Measurements from ENCODE around the gene GRIP2. TPM values are rescaled to one million over a fixed set of nuclear protein-coding genes. Genes with fewer than 3 reads are reported as not detected.

GRIP2 gene
- total RNA-seq, 2 experiments from 2014 or later = not detected

DNA sequence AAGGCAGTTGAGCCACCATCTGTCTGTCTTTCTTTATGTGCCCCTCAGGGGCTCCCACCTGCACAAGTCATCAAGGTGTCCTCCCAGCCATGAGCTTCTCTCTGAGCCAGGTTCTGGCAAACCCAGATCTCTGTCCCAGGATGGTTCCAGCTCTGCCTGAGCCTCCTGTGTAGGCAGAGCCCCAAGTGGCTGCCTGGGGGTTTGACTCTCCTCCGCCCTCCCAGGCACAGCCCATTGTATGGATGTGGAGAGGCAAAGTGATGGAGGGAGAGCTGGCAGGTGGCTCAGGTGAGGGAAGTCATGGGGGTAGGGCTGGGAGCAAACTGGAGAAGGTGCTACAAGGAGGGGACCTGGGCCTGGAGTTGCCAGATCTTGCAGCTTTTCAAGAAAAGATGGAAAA lies 56.9 kb downstream of the GRIP2 start:
- no peak overlapping the region for H2AFZ ChIP-seq (ENCODE audit: low read length)
- no peak for DNase-seq (ENCODE audit: low spot score)
- H3K9me3 ChIP-seq (ENCODE audit: low read length) = no peaks in the 10 kb centered on the region
- no peaks in the 10 kb centered on the region for H3K4me1 ChIP-seq (ENCODE audit: insufficient read depth, low read length, poor library complexity, severe bottlenecking)
- peaks cover 95% of the 10 kb centered on the region for H3K36me3 ChIP-seq (ENCODE audit: insufficient read depth, low read length)
- H3K4me2 ChIP-seq (ENCODE audit: low read length) = no peak overlapping the region
- H3K27ac ChIP-seq (ENCODE audit: low read depth, low read length, poor library complexity, severe bottlenecking) = no peak overlapping the region
- CTCF ChIA-PET (ENCODE audit: unreplicated experiment) = no interaction called here
- POLR2A ChIA-PET = interaction anchor here (1.6 kb wide), 1 partner anchor 8 kb away, joined by 4 read pairs; no protein-coding TSS in a partner anchor
- intact Hi-C loops (cut with micrococcal nuclease; ENCODE audit: unreplicated experiment) = no loop called here
- TF ChIP-seq, protein P1, sequence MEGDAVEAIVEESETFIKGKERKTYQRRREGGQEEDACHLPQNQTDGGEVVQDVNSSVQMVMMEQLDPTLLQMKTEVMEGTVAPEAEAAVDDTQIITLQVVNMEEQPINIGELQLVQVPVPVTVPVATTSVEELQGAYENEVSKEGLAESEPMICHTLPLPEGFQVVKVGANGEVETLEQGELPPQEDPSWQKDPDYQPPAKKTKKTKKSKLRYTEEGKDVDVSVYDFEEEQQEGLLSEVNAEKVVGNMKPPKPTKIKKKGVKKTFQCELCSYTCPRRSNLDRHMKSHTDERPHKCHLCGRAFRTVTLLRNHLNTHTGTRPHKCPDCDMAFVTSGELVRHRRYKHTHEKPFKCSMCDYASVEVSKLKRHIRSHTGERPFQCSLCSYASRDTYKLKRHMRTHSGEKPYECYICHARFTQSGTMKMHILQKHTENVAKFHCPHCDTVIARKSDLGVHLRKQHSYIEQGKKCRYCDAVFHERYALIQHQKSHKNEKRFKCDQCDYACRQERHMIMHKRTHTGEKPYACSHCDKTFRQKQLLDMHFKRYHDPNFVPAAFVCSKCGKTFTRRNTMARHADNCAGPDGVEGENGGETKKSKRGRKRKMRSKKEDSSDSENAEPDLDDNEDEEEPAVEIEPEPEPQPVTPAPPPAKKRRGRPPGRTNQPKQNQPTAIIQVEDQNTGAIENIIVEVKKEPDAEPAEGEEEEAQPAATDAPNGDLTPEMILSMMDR (conservative IDR thresholded peaks at IDR 0.05; ENCODE audit: low read length) = no peak
- TF ChIP-seq EZH2phosphoT487 (IDR thresholded peaks at IDR 0.05; ENCODE audit: borderline replicate concordance, low read depth, low read length) = no peak
- H3K79me2 ChIP-seq (ENCODE audit: insufficient read depth, low read depth, low read length) = no peaks in the 10 kb centered on the region
- no peaks in the 10 kb centered on the region for H4K20me1 ChIP-seq (ENCODE audit: insufficient read depth, low read length)
- no TSS peak for BruUV-seq (replicated peaks)
- no peaks in the 10 kb centered on the region for H3K9me2 ChIP-seq (ENCODE audit: insufficient read depth, low read length)
- H3K4me3 ChIP-seq (ENCODE audit: low read depth, low read length, poor library complexity, severe bottlenecking) = no peak overlapping the region

DNA sequence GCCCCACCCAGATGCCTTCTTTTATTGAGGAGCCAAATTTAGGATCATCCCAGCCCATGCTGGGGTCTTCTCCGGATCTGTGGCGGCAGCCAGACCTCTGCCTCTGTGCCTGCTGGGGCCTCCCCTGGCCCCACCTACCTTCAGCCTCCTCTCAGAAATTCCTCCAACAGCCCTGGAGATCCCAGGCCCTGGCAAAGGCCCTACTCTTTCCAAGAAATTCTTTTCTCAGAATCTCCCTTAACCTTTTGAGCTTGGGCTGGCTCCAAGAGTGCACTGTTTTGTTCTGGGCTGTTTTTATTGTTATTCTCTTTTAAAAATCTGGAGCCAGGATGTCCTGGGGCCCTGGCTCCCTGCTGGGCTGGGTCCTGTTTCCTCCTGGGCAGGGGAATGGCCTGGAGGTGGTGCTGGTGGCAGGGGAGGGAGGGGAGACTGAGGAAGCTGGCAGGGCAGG lies 57.8 kb downstream of the GRIP2 start:
- DNase-seq (ENCODE audit: low spot score) = no peak
- no peak overlapping the region for H2AFZ ChIP-seq (ENCODE audit: low read length)
- no peak overlapping the region for H3K27ac ChIP-seq (ENCODE audit: low read depth, low read length, poor library complexity, severe bottlenecking)
- intact Hi-C loops (cut with micrococcal nuclease; ENCODE audit: unreplicated experiment) = no loop called here
- H3K79me2 ChIP-seq (ENCODE audit: insufficient read depth, low read depth, low read length) = no peaks in the 10 kb centered on the region
- no peak overlapping the region for H3K4me3 ChIP-seq (ENCODE audit: low read depth, low read length, poor library complexity, severe bottlenecking)
- no peak overlapping the region for H3K4me2 ChIP-seq (ENCODE audit: low read length)
- H4K20me1 ChIP-seq (ENCODE audit: insufficient read depth, low read length) = no peaks in the 10 kb centered on the region
- H3K36me3 ChIP-seq (ENCODE audit: insufficient read depth, low read length) = peaks cover 96% of the 10 kb centered on the region
- ChIA-PET CTCF (ENCODE audit: unreplicated experiment) (interaction anchor here (0.6 kb wide), 1 partner anchor 27 kb away, joined by 4 read pairs; no protein-coding TSS in a partner anchor), POLR2A (no interaction called here)
- no peaks in the 10 kb centered on the region for H3K9me3 ChIP-seq (ENCODE audit: low read length)
- TF ChIP-seq, protein P1 (conservative IDR thresholded peaks at IDR 0.05; ENCODE audit: low read length) = no peak
- TF ChIP-seq EZH2phosphoT487 (IDR thresholded peaks at IDR 0.05; ENCODE audit: borderline replicate concordance, low read depth, low read length) = no peak
- no peaks in the 10 kb centered on the region for H3K4me1 ChIP-seq (ENCODE audit: insufficient read depth, low read length, poor library complexity, severe bottlenecking)
- no peaks in the 10 kb centered on the region for H3K9me2 ChIP-seq (ENCODE audit: insufficient read depth, low read length)
- BruUV-seq (replicated peaks) = no TSS peak

DNA sequence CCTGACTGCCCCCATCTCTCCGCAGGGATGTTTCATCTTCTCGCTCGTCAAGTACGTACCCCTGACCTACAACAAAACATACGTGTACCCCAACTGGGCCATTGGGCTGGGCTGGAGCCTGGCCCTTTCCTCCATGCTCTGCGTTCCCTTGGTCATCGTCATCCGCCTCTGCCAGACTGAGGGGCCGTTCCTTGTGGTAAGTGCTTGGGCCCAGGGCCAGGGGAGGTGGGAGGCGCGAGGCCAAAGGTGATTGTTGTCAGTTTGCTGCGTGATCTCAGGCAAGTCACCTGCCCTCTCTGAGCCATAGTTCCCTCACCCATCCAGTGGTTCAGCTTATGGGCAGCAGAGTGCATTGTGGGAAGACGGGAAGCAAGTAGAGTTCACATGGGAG lies 58.5 kb downstream of the GRIP2 start:
- H3K79me2 ChIP-seq (ENCODE audit: insufficient read depth, low read depth, low read length) = no peaks in the 10 kb centered on the region
- no peak for DNase-seq (ENCODE audit: low spot score)
- BruUV-seq (replicated peaks) = no TSS peak
- no peak for TF ChIP-seq EZH2phosphoT487 (IDR thresholded peaks at IDR 0.05; ENCODE audit: borderline replicate concordance, low read depth, low read length)
- TF ChIP-seq, protein P1 (conservative IDR thresholded peaks at IDR 0.05; ENCODE audit: low read length) = no peak
- no peaks in the 10 kb centered on the region for H3K9me2 ChIP-seq (ENCODE audit: insufficient read depth, low read length)
- H3K36me3 ChIP-seq (ENCODE audit: insufficient read depth, low read length) = peaks cover 96% of the 10 kb centered on the region
- ChIA-PET CTCF (ENCODE audit: unreplicated experiment) (interaction anchor here (0.6 kb wide), 1 partner anchor 28 kb away, joined by 4 read pairs; no protein-coding TSS in a partner anchor), POLR2A (no interaction called here)
- H3K4me1 ChIP-seq (ENCODE audit: insufficient read depth, low read length, poor library complexity, severe bottlenecking) = no peaks in the 10 kb centered on the region
- no peaks in the 10 kb centered on the region for H4K20me1 ChIP-seq (ENCODE audit: insufficient read depth, low read length)
- H3K4me2 ChIP-seq (ENCODE audit: low read length) = no peak overlapping the region
- intact Hi-C loops (cut with micrococcal nuclease; ENCODE audit: unreplicated experiment) = no loop called here
- H2AFZ ChIP-seq (ENCODE audit: low read length) = no peak overlapping the region
- H3K9me3 ChIP-seq (ENCODE audit: low read length) = no peaks in the 10 kb centered on the region
- no peak overlapping the region for H3K27ac ChIP-seq (ENCODE audit: low read depth, low read length, poor library complexity, severe bottlenecking)
- no peak overlapping the region for H3K4me3 ChIP-seq (ENCODE audit: low read depth, low read length, poor library complexity, severe bottlenecking)

Measured in OCI-LY7 (cell line).